K562 (cell line): ENCODE results near the gene ARHGDIA. TPM values are rescaled to one million over a fixed set of nuclear protein-coding genes. Genes with fewer than 3 reads are reported as not detected.
A peak's percentile ranks its signal among the peaks of the same experiment; 100 is the strongest.

ENCODE experiments used
- ATF1 ChIP-seq, 2 experiments: fragments of 450-650 bp in 1 of 2; IDR thresholded peaks; 2 replicates each; pipeline ENCODE4 v1.6.1; 2016; ENCODE audit warnings: missing compliant biosample characterization in 1 of 2, missing genetic modification characterization in 1 of 2
- CEBPB ChIP-seq: fragments of 450-650 bp; IDR thresholded peaks from 2 replicates; pipeline ENCODE4 v1.6.1; 2016; ENCODE audit warnings: missing genetic modification characterization, missing compliant biosample characterization
- CREM ChIP-seq: IDR thresholded peaks from 2 replicates; pipeline ENCODE4 v1.6.1; 2014; ENCODE audit warnings: antibody characterized with exemption, low read depth
- E2F5 ChIP-seq: sonication (generic); formaldehyde crosslinking; IDR thresholded peaks from 2 replicates; pipeline ENCODE4 v1.8.0; 2022; ENCODE audit warnings: mild to moderate bottlenecking, missing genetic modification reagents
- E2F6 ChIP-seq, 2 experiments: IDR thresholded peaks; 2 replicates each; pipeline ENCODE4 v1.6.1; 2011; ENCODE audit warnings: borderline replicate concordance in 1 of 2, control low read depth in 1 of 2, low read depth in 1 of 2, low read length in 1 of 2, mild to moderate bottlenecking in 1 of 2, mixed read lengths in 1 of 2, moderate library complexity in 1 of 2; ENCODE audit not compliant: insufficient read depth in 1 of 2, insufficient read length in 1 of 2, poor library complexity in 1 of 2, severe bottlenecking in 1 of 2; ENCODE audit errors: extremely low read depth in 1 of 2
- ELF4 ChIP-seq: fragments of 450-650 bp; formaldehyde crosslinking; IDR thresholded peaks from 2 replicates; pipeline ENCODE4 v1.4.0; 2022; ENCODE audit warnings: missing genetic modification characterization
- FOXP1 ChIP-seq: sonication (generic); formaldehyde crosslinking; IDR thresholded peaks from 2 replicates; pipeline ENCODE4 v1.8.0; 2022; ENCODE audit warnings: mild to moderate bottlenecking, missing genetic modification reagents
- HDAC8 ChIP-seq: fragments of 450-650 bp; IDR thresholded peaks from 2 replicates; pipeline ENCODE4 v1.6.1; 2016; ENCODE audit warnings: mild to moderate bottlenecking, missing genetic modification characterization, moderate library complexity, missing compliant biosample characterization
- ID3 ChIP-seq, 2 experiments: fragments of 250-450 bp in 1 of 2; fragments of 450-650 bp in 1 of 2; sonication (Bioruptor Pico) in 1 of 2; IDR thresholded peaks; 2 replicates each; pipeline versions ENCODE4 v1.6.1 to v1.8.0; 2016 to 2021; ENCODE audit warnings: mild to moderate bottlenecking in 2 of 2, moderate library complexity in 2 of 2, missing compliant biosample characterization in 1 of 2, missing genetic modification characterization in 1 of 2
- KAT8 ChIP-seq: fragments of 450-650 bp; IDR thresholded peaks from 2 replicates; pipeline ENCODE4 v1.6.1; 2016; ENCODE audit warnings: low read depth, mild to moderate bottlenecking
- KLF13 ChIP-seq: fragments of 450-650 bp; IDR thresholded peaks from 2 replicates; pipeline ENCODE4 v1.6.1; 2016; ENCODE audit warnings: missing genetic modification characterization, low read depth, mild to moderate bottlenecking, missing compliant biosample characterization, moderate library complexity, borderline replicate concordance
- NKRF ChIP-seq: fragments of 450-650 bp; IDR thresholded peaks from 2 replicates; pipeline ENCODE4 v1.6.1; 2016; ENCODE audit warnings: borderline replicate concordance
- PCBP2 ChIP-seq: fragments of 200-400 bp; formaldehyde crosslinking; IDR thresholded peaks from 2 replicates; pipeline ENCODE4 v1.6.1; 2018; ENCODE audit warnings: low read length, low read depth, mild to moderate bottlenecking, moderate library complexity; ENCODE audit not compliant: poor library complexity, severe bottlenecking
- TRIM25 ChIP-seq: fragments of 450-650 bp; IDR thresholded peaks from 2 replicates; pipeline ENCODE4 v1.7.0; 2016; ENCODE audit warnings: borderline replicate concordance
- ZBTB26 ChIP-seq: fragments of 450-650 bp; formaldehyde crosslinking; IDR thresholded peaks from 2 replicates; pipeline ENCODE4 v1.4.0; 2022; ENCODE audit warnings: missing genetic modification characterization
- ZNF436 ChIP-seq: fragments of 250-450, 450-650 bp; sonication (Bioruptor Pico); formaldehyde crosslinking; IDR thresholded peaks from 2 replicates; pipeline ENCODE4 v1.7.0; 2020; ENCODE audit warnings: mild to moderate bottlenecking
- ZNF584 ChIP-seq: fragments of 200-800 bp; sonication (Bioruptor generic); IDR thresholded peaks from 2 replicates; pipeline ENCODE4 v1.6.1; 2016; ENCODE audit warnings: low read depth, mild to moderate bottlenecking, missing genetic modification characterization, missing compliant biosample characterization
- ZNF589 ChIP-seq: fragments of 200-800 bp; sonication (Bioruptor generic); IDR thresholded peaks from 2 replicates; pipeline ENCODE4 v1.6.1; 2016; ENCODE audit warnings: low read depth, missing genetic modification characterization, missing compliant biosample characterization
- polyA plus RNA-seq, 8 experiments: library from polyadenylated mRNA; depleted of rRNA in 4 of 8; stranded (reverse) in 5 of 8; unstranded in 3 of 8; fragments of >200 nt; fragmentation: Nextera tagmentation in 2 of 8; fragmentation: Illumina TruSeq in 1 of 8; extraction: Ambion mirVana in 2 of 8; extraction: Trizol in 1 of 8; gene quantifications; 2 replicates each; pipeline versions ENCODE4 v1.2.1 to v1.2.3, GENCODE V29; 2011 to 2014; ENCODE audit warnings: inconsistent platforms in 1 of 8, missing spikeins in 1 of 8
- total RNA-seq, 7 experiments: library from RNA; depleted of rRNA in 6 of 7; stranded (reverse); fragments of >200 nt in 6 of 7; fragmentation: Illumina TruSeq in 2 of 7; extraction: Trizol in 2 of 7; gene quantifications; 2 replicates each; pipeline versions ENCODE4 v1.2.1 to v1.2.3, GENCODE V29; 2011 to 2021; ENCODE audit warnings: low replicate concordance in 1 of 7

The ARHGDIA gene
- total and polyA plus RNA-seq, 9 of the 15 experiments (the other 6 are each of a cell fraction or from before 2014, with no cell fraction given): 9.6 to 340 (median 97.6) TPM

GRCh38 chr17:81831957-81832607 lies 39.1 kb downstream of the ARHGDIA start (continued):
- TF ChIP-seq TRIM25: peak; percentile 47; the same call in 1 of the 2 replicates
- TF ChIP-seq CREM: peak; percentile 45; the same call in 1 of the 2 replicates
- TF ChIP-seq HDAC8 (tag): no peak
- TF ChIP-seq ZBTB26 (CRISPR knock-in tag): peak; percentile 86
- TF ChIP-seq FOXP1 (CRISPR knock-in tag): no peak
- TF ChIP-seq KLF13 (tag): no peak
- 0 out of 2 replicates have a peak, but pooled peaks have one; percentile 44 for TF ChIP-seq NKRF
- TF ChIP-seq ATF1 (CRISPR knock-in tag; IDR thresholded peaks at IDR 0.05): no peak
- TF ChIP-seq ATF1 (tag; IDR thresholded peaks at IDR 0.05): peak; percentile 45
- TF ChIP-seq ZNF584: 0 out of 2 replicates have a peak, but pooled peaks have one; percentile 69
- peak in 1 of 2 experiments; percentile 24 for TF ChIP-seq E2F6 (IDR thresholded peaks at IDR 0.05; ENCODE audit: borderline replicate concordance in 1 of 2, extremely low read depth in 1 of 2, insufficient read depth in 1 of 2, insufficient read length in 1 of 2, low read depth in 1 of 2, low read length in 1 of 2, poor library complexity in 1 of 2, severe bottlenecking in 1 of 2)
- TF ChIP-seq E2F5 (CRISPR knock-in tag): no peak
- peak; percentile 34; the same call in 1 of the 2 replicates for TF ChIP-seq CEBPB (tag)
- no peak for TF ChIP-seq ZNF436 (CRISPR knock-in tag)
- peak; percentile 75; the same call in 1 of the 2 replicates for TF ChIP-seq ELF4 (CRISPR knock-in tag)
- TF ChIP-seq ID3 (CRISPR knock-in tag; IDR thresholded peaks at IDR 0.05): no peak
- TF ChIP-seq ID3 (tag; IDR thresholded peaks at IDR 0.05): no peak
- no peak for TF ChIP-seq KAT8
- TF ChIP-seq PCBP2: no peak
- peak; percentile 61; the same call in 1 of the 2 replicates for TF ChIP-seq ZNF589 (CRISPR knock-in tag)
